Stimulated activated CD4-positive, alpha-beta T cell treated with anti-CD3 and anti-CD28 coated beads, Interleukin-15, amount 100 ng/mL, for 24 hours (primary cell): ENCODE results near the gene ATP2B2.

Source experiments
- DNase-seq: peaks from one replicate; pipeline ENCODE4 v3.0.0-alpha.2; 2020

Gene ATP2B2

DNA sequence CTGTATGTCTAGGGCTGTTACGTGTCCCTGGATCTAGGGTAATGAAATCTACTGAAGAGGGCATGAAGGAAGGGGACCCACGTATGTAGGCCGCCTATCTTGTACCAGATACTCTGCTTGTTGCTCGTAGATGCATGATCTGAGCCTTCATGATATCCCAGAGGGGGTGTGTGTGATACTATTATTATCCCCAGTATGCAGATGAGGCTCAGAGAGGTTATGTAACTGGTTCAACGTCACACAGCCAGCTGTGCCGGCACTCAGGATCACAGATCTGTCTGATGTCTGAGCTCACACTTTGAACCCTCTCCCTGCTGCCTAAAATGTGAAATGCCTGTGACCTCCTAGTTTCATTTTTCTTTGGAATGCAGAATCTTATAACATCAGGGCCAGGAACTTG is 148.3 kb downstream of the ATP2B2 start:
- no peak for DNase-seq

DNA sequence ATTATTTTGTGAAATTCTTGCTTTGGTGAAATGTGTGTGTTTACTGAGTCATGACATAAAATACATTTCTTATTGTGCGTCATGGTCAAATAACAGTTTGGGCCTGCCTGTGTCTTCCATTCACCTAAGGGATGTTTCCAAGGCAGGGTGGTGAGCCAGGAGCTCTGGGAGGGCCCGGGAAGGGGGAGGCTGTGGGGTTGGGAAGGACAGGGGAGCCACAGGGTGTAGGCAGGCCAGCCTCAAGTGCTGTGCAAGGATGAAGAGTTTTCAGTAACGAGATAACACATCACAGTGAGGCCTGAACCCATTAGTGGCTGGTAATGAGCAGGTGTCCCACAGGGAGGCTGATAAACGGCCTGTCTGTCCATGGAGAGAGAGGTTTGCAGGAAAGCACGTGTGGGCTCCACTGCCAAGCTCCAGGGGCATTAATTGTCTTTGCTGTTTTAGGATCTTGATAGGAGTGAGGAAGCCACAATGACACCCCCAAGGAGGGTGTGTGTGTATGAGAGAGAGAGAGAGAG is 148.9 kb downstream of the ATP2B2 start:
- no peak for DNase-seq

DNA sequence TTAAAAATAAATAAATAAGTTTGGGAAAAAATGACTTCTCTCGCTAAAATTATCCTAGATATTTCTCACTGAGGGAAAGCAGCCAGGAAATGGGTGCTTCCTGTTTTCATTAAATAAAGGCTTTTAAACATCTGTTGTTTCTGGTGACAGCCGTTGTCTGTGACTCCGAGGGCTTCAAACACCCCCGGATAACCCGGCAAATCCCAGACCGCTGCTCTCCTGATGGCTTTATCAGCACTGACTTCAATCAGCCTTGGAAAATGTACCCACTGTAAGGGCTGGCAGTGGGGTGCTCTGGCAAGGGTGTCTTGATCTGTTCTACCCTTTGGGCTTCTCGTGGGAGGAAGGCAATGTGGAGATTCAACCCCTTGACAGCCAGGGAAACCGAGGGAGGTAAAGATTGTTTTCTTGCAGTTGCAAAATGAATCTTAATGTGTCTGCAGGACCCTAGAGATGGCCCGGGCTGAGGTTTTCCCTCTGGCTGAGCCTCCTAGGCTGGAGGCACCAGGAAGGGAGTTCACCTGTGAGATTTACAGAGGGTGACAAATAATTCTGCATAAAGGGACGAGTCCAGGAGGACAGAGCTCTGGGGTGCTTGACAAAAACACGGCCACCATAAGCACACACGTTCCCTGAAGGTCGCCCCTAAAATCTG is 150.9 kb downstream of the ATP2B2 start:
- DNase-seq: no peak

DNA sequence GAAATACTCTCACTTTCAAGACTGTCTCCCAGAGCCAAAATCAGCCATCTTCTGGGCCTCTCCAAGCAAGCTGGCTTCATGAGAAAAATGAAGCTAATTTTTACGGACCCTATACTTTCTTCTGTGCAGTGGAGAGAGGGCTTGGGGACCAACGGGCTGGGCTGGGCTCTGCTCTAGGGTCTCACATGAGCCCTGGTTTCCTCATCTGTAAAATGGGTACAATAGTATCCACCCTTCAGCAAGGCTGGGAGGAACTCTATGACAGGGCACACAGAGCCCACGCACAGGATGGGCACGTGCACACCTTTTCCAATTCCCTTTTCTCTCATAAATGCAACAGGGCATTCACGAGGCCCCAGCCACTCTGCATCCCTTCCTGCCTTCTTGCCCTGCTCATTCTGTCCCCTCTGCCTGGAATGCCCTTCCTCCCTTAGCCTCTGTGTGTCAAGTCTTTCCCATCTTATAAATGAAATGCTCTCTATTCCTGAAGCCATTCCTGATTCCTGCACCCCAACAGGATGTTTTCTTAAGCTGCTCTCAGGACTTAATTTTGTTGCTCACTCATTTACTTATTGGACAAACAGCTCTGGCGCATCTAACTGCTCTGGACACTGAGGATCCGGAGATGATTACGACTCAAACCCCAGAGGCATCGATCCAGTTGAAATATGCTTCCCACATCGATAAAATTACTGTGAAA is 151.6 kb downstream of the ATP2B2 start:
- DNase-seq: no peak

DNA sequence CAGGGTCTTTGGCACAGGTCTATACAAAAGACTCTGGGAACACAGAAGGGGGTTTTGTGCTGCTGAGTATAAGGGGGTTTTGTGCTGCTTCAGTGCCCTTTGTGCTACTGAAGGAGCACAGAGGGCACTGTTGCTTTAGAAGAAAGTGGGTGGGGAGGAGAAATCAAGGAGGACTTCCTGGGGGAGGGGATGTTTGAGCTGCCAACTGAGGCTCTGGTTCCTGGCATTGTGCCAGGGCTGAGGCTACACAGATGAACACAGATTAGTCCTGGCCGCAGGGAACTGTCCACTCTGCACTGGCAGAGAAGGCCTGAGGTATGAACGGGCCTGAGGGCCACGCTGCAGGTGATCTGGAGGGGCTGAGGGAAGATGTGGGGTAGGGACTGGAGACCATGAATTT is 152.2 kb downstream of the ATP2B2 start:
- DNase-seq: no peak

DNA sequence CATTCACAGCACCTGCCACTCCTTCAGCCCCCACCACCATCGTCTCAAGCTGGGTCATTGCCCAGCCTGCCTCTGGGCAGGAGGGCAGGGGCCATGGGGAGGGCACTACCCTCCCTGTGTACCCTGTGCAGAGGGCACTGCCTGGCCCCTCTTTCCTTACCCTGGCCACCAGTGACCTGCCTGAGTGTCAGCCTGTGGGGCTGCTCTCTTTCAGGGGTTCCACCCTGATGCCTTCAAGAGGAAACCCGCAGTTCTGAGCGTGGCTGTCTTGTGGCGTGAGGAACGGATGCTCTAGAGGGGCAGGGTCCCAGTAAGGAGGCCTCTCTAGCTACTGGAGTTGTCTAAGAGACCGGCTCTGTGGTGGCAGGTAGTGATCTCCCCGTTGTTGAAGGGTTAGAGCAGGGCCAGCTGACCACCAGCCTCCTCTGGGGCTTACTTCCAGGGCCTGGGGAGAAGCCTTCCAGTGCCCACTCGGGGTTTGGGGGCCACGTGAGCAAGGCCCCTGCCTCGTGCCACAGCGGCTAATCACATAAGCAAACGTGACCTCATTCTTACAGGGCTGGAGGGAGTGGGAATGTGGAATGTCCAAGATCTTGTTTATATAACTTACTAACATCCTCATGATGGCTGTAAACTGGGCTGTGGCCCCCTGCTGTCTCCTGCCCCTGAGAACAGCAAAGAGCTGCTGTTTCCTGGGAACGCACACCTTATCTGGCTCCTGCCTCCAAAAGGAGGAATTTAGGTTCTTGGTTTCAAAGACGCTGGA is 153.1 kb downstream of the ATP2B2 start:
- DNase-seq: no peak

DNA sequence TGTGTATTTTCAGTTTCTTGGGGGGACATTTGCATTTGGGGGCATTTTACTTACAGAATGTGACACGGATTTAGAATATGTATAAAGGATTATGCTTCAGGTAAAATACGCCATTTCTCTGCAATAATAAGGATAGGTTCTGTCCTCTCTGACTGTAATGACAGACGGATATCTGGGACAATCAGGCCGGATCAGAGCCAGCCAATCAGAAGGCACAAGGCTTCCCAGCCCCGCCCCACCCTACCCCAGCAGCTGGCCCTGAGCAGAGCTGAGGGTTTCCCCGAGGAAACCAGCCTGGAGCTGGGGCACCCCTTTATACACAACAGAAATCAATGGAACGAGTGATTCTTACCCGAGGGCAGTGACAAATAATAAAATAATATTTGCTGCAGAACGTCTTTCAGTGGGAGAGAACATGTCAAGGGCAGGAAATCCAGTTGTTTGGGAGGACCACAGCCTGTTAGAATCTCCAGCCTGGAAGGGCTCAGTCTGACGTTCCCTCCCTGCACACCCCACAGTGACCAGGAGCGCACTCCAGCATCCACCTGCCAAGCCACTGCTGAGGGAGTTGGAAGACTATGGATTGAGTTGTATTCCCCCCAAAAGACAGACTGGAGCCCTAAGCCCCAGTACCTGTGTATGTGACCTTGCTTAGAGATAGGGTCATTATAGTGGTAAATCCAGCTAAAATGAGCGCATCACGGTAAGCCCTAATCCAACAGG is 154.2 kb downstream of the ATP2B2 start:
- no peak for DNase-seq

DNA sequence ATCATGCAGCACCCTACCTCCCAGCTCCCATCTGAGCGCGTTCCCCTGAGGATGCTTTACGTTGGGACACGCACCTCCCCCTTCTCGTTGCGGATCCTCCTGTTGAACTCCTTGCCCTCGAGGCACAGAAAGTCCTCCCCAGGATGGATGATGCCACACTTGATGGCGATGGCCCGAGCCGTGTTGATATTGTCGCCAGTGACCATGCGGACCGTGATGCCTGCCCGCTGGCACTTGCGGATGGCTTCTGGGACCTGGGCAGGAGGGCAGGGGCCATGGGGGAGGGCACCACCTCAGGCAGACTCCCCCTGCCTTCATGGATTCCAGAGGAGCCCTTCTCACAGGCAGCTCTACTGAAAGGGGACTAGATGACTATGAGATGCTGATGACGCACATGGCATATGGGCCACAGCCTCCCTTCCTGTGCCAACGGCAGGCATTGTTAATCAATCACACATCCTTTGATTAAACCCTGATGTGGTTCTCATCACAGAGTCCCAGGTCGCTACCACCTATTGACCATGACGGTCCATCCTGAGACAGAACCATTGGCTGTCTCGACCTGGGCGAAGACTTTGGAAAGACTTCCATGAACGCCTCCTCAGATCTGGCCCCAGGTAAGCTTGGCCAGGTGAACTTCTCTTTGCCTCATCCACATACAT is 154.9 kb downstream of the ATP2B2 start:
- DNase-seq: no peak

DNA sequence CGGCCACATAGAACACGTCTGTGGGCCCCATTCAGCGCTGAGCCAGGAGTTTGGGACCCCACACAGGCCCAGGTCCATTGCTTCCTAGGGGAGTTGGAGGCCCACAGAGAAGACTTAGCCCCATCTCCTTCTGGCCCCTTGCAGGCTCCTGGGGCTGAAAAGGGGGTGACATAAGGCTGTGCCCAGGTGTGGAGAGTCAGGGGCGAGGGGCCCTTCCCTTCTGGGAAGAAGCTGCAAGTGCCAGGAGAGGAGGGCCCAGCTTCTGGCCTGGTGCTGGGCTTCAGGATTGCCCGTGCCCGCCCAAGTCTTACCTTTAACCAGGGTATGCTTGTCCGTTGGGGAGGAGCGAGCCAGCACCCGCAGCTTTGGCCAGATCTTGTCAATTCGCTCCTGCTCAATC is 155.6 kb downstream of the ATP2B2 start:
- no peak for DNase-seq

DNA sequence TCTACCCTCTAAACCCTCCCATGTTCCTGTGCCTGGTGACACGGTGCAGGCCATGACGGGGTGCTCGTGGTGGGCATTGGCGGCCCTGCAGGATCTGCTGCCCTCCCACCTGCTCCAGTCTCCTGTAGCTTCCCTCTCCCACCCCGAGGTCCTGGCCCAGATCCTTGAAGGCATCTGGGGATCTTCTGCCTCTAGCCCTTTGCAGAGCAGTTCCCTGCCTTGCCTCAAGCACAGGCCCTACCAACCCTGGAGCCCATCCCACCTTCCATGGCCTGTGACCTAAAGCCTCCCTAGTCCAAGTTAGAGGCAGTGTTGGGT is 157.0 kb downstream of the ATP2B2 start:
- no peak for DNase-seq

DNA sequence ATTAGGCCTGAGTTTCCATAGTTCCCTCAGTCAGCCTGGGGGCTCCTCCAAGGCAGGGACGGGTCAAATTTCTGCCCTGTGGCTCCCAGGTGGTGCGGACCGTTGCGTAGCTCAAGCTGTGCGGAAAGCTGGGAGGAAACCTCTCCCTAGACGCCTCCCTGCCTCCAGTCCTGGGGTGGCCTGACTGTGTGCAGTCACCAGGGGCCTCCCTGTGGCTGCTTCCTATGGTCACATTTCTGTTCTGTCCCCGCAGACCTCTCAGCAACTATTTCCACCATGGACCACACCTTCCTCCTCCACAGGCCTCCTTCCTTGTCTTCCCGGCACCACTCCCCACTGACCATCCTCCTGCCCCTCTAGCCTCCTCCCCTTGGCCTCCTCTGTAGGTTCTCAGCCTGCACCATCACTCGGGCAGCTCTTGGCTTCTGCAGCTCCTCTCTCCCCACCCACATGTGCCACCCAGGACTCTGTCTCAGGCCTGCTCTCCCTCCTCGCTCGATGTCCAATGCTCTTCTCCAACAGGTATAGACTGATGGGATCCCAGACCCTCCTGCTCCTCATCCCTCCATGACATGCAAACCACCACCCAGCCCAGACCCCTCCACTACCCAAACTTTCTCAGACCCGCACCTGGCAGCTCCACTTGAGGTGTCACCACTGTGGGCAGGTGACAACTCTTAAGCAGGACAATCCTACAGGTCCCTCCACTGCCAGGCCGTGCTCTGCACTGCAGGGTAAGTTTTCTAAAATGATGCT is 157.6 kb downstream of the ATP2B2 start:
- DNase-seq: no peak

DNA sequence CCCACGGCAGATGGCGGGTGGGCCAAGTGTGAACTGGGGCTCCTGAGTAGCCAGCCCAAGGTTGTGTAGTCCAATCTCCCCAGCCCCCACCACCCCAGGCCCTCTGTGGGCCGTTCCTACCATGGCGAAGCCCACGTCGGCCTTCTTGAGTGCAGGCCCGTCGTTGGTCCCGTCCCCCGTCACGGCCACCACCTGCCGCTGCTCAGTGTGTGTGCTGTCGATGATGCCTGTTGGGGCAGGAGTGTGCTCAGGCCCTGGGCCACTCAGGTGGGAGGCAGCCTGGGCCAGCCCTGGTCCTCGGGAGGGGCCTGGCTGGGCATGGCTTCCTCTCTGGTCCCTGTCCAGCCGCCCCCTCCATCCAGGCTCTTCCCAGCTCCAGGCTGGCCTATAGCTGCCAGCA is 159.5 kb downstream of the ATP2B2 start:
- DNase-seq: no peak

DNA sequence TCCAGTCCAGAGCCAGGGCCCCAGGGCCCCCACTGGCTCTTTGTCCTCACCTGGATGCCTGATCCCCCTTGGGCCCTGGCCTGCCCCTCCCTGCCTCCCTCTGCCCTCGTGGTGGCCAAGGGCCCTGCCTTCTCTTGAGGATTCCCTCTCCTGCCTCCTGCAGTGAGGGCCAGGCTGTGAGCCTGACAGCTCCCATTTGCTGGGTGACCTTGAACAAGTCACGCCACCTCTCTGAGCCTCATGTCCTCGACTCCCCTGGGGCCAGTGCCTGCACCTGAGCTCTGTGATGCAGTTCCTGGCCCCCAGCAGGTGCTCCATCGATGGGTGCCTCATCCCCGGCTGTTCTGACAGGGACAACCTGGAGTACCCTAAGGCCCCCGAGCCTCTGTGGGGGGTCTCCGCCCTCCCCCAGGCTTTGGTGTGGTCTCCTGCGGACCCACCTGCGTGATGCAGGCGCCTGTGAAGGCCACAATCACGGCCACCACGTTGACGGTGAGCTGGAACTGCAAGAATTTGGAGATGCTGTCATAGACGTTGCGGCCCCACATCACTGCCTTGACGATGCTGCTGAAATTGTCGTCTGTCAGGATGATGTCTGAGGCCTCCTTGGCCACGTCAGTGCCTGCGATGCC is 160.3 kb downstream of the ATP2B2 start:
- DNase-seq: no peak

DNA sequence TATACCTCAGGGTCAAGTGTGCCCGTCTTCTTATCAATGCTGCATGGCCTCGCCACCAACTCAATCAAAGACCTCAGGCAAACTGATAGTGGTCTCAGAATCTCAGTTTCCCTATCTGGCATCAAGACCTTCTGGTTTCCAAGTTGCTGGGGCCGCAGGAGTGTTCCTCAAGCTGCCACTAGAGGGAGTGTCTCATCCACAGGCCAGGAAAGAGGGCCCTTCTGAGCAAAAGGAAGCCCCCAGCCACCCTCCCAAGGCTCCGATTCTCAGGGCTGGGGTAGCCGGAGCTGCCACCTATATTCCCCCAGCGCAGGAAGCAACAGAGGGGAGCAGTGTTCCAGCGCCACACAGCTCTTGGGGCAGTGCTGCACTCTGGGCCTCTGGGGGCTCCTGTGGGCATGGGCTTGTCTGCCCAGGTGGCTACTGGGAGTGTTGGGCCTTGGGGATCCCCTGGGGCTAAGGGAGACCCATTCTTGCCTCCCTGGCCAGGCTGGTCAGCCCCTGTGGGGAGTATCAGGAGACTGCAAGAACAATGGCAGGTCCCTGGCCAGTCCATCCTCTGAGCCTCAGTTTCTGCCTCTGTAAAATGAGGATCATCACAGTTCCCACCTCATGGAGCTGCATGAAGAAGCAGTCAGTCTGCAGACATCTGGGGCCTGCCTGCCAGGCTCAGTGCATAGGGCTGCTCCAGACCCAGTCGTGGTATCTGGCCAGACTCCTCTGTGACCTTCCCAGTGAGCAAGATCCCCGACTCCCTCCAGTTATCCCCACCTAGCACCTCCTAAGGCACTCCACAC is 161.0 kb downstream of the ATP2B2 start:
- DNase-seq: peak; percentile 68

DNA sequence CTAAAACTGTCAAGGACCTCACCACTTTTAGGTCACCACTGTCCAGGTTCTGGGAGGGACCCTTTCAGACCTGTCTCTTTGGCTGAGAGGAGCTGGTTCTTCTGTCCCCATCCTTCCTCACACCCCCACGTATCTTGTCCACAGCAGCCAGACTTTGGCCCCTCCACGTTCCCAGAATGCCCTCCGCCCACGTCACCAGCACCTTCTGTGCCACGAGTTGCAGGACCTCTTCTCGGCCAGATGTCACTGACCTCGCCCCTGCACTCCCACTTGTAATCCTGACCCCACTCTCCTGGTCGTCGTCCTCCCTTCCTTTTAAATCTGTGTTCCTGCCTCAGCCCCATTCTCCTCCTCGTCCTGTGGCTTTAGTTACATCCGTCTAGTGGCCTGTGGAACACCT is 161.9 kb downstream of the ATP2B2 start:
- DNase-seq: no peak

DNA sequence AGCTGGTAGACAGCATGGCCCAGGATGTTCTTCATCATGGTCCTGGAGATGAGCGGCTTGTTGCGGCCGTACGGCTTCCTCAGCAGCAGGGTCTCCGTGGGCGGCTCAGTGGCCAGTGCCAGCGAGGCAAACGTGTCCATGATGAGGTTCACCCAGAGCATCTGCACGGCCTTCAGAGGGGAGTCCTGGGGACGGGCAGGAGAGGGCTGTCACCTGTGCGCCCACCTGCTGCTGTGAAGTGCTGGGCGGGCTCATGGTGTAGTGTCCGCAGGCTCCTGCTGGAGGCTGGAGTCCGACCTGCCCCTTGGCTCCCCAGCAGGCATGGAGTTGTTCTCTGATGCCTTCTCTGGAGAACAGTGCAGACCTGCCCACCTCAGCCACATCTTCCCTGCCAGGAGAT is 162.6 kb downstream of the ATP2B2 start:
- no peak for DNase-seq

DNA sequence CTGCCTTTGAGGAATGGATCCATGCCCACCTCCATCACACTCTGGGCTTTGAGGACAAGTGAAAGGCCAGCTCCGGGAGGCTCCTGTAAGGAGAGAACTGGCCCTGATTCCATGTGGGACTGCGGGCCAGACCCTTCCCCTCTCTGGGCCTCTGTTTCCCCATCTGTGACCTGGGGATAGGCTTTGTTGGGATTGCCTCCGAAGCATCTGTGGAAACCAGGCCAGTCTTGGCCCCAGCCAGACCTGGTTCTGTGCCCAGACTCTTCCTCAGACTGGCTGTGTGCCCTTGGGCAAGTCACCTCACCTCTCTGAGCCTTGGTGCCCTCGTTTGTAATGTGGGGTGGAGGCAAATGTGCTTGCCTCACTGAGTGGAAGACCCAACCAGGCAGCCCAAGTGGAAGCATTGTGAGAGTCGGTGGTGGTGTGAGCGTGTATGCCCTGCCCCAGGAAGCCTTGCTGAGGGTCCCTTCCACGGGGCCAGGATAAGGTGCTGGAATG is 163.4 kb downstream of the ATP2B2 start:
- DNase-seq: no peak

DNA sequence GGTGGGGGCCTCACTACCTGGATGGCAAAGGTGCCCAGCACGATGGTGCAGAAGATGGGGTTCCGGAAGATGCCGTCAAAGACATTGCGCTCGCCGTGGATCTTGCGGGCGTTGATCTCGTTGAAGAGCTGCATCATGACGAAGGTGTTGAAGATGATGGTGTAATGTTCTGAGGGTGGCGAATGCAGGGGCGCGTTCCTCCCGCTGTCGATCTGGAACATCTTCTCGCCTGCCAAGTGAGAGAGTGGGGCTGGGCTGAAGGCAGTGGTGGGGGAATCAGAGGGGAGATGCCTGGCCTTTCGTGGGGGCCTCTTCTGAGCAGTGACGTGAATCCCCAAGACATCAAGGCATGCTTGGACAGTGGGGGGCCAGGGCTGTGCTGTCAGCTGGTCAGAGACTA is 164.9 kb downstream of the ATP2B2 start:
- no peak for DNase-seq

DNA sequence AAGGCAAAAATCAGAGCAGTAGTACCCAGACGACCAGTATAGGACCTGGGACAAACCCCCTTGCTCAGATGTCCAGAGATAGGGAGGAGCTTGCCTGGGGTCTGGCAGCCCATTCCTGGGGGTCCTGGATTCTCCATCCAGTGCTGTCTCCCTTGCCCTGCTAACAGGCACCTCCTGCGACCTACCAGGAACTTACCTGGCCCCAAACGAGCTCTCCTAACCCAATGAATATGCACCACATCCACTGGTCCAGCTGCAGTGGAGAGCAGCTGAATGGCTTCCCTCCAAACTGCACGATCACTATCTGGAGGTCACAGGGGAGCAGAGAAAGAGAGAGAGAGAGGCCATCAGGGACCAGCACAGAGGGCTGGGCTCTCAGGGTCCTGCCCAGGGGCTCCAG is 165.3 kb downstream of the ATP2B2 start:
- DNase-seq: no peak

DNA sequence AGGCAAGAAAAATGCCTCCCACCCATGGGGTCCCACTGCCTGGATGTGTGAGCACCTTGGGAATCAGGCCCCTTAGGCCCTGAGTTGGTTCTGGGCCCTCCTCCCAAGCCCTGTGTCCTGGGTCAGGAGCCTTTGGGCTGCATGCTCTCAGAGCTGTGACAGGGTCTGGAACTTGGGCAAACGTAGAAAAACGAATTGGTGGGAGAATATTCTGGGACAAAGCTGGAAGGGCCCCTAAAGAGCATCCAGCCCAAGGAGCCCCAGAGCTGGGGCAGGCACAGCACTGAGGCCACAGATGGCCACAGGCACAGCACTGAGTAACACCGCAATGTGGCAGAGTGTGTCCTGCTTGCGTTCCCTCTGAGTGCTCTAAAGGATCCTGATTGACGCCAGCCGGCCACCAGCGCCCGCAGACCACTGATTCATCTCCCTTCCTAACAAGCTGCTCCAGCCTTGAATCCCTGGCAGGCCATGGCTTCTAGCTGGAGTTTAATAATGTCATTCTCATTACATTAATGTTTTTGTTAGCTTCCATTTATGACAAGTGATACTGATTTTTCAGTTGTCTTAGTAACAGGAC is 165.9 kb downstream of the ATP2B2 start:
- DNase-seq: no peak
